Panc1 (cell line): ENCODE results near the gene DNAAF5. TPM values are rescaled to one million over a fixed set of nuclear protein-coding genes. Genes with fewer than 3 reads are reported as not detected.

Experiments used
- ATAC-seq: fragments of 200-7000 bp; cut with Tn5 transposase; 2 replicates; pipeline ENCODE4 v1.9.1; 2020; ENCODE audit warnings: mild to moderate bottlenecking, moderate library complexity
- BruUV-seq: library from RNA; stranded (reverse); fragments of 400-500 nt; replicated peaks from 2 replicates; lab custom pipeline; 2021; lab: Mats Ljungman, UMichigan
- CTCF ChIA-PET: fragments of 300-600 bp; sonication (Branson Sonifier 250); formaldehyde crosslinking; loops from one replicate; lab custom pipeline; 2022; ENCODE audit warnings: antibody characterized with exemption; lab: Charles Lee
- POLR2A ChIA-PET: fragments of 300-600 bp; sonication (Branson Sonifier 250); formaldehyde crosslinking; loops from one replicate; lab custom pipeline; 2022; ENCODE audit warnings: antibody characterized with exemption; lab: Charles Lee
- DNase-seq: peaks from one replicate; pipeline ENCODE4 v3.0.0-alpha.2; 2010; ENCODE audit warnings: low read depth, low spot score
- H3K27ac ChIP-seq: 2 replicates; pipeline ENCODE4 v1.5.1; 2011; ENCODE audit warnings: mild to moderate bottlenecking, low read length, inconsistent platforms
- H3K27me3 ChIP-seq: fragments of 200-500 bp; sonication (Bioruptor generic); 2 replicates; pipeline ENCODE4 v1.6.0; 2014; ENCODE audit warnings: low read length, inconsistent platforms; ENCODE audit not compliant: control insufficient read depth, insufficient read depth
- H3K36me3 ChIP-seq: fragments of 200-500 bp; sonication (Bioruptor generic); 2 replicates; pipeline ENCODE4 v1.5.1; 2014; ENCODE audit warnings: inconsistent platforms, mild to moderate bottlenecking, low read length, moderate library complexity; ENCODE audit not compliant: control insufficient read depth, insufficient read depth
- H3K4me1 ChIP-seq: 2 replicates; pipeline ENCODE4 v1.5.1; 2011; ENCODE audit warnings: inconsistent platforms, mild to moderate bottlenecking, low read length, moderate library complexity; ENCODE audit not compliant: control insufficient read depth, insufficient read depth
- H3K4me3 ChIP-seq, 2 experiments: 2 replicates each; pipeline ENCODE4 v1.5.1; 2011 to 2012; ENCODE audit warnings: low read depth in 2 of 2, low read length in 2 of 2, mild to moderate bottlenecking in 2 of 2, inconsistent platforms in 1 of 2, moderate library complexity in 1 of 2
- H3K9me3 ChIP-seq: fragments of 200-500 bp; sonication (Bioruptor generic); 2 replicates; pipeline ENCODE4 v1.5.1; 2014; ENCODE audit warnings: low read depth, mild to moderate bottlenecking, inconsistent platforms, low read length, moderate library complexity; ENCODE audit not compliant: control insufficient read depth, insufficient read depth
- POLR2AphosphoS5 ChIP-seq: IDR thresholded peaks from 2 replicates; pipeline ENCODE4 v1.6.1; 2012; ENCODE audit warnings: mild to moderate bottlenecking, low read depth, low read length, moderate library complexity
- SIN3A ChIP-seq: IDR thresholded peaks from 2 replicates; pipeline ENCODE4 v1.6.1; 2012; ENCODE audit warnings: low read depth, mild to moderate bottlenecking, low read length, moderate library complexity, borderline replicate concordance; ENCODE audit not compliant: insufficient read depth
- TCF7L2 ChIP-seq: IDR thresholded peaks from 2 replicates; pipeline ENCODE4 v1.6.1; 2011; ENCODE audit warnings: mild to moderate bottlenecking, low read depth, low read length, inconsistent platforms
- in situ Hi-C: cut with HindIII; loops from 2 replicates; pipeline ENCODE4 v1.10.0; 2016; ENCODE audit warnings: low sequenced_read_pairs, low pct_unique_long_range_greater_than_20kb
- intact Hi-C: fragments of 100-400 bp; cut with micrococcal nuclease; formaldehyde crosslinking; loops from one replicate; pipeline ENCODE4 v1.10.0; 2022; ENCODE audit not compliant: unreplicated experiment
- total RNA-seq: library from RNA; stranded (reverse); gene quantifications from one replicate; pipeline ENCODE4 v1.2.1, GENCODE V29; 2021; ENCODE audit not compliant: unreplicated experiment
- TF ChIP-seq, protein P1 (sequence below), 2 experiments: IDR thresholded peaks; 2 replicates each; pipeline ENCODE4 v1.6.1; 2011 to 2012; ENCODE audit warnings: low read depth in 2 of 2, control low read depth in 1 of 2, low read length in 1 of 2, mild to moderate bottlenecking in 1 of 2, moderate library complexity in 1 of 2; ENCODE audit not compliant: insufficient read depth in 1 of 2
- TF ChIP-seq, protein P2 (sequence below): fragments of 450-650 bp; IDR thresholded peaks from 2 replicates; pipeline ENCODE4 v1.5.1; 2017; ENCODE audit warnings: mild to moderate bottlenecking

The DNAAF5 gene
- total RNA-seq, 1 experiment from 2014 or later = 79.5 TPM

DNA sequence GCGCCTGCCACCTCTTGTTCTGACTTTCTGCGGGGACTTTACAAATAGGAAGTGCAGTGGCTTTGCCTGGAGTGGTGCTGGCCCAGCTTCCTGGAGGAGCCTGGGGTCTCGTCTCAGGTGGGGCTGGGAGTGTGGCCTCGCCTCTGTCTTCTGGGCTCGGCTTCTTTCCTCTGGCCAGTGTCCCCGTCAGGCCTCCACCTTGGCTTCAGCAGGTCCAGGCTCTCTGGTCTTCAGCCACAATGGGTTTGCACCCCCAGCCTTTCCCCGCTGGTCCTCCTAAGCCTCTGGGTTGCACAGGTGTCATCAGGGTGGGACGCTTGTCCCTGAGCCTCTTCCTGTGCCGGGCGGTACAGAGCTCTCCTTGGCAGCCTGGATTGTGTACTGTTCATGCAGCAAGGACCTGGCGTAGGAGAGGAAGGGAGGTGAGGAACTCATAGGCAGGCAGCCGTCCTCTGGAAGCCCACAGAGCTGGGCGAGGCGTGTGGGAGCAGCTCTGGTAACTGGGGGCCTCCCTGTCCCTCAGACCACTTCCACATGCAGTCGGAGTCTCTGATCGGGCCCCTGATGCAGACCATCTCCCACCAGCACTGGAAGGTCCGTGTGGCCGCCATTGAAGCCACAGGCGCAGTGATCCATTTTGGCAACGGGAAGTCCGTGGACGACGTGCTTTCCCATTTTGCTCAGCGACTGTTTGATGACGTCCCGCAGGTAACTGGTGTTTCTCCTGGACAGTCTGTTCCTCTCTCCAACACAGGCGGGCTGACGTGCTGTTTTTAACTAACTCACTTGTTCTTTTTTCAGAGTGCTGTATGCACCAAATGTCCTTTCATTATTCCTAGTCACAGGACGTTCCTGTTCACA lies 2.9 kb downstream of the DNAAF5 start:
- Histone ChIP-seq H3K4me3 (no peak overlapping the region), H3K27me3 (no peaks in the 10 kb centered on the region), H3K4me1 (peaks cover 38% of the 10 kb centered on the region), H3K9me3 (peaks cover 15% of the 10 kb centered on the region; the same call in 1 of the 2 replicates), H3K36me3 (no peaks in the 10 kb centered on the region), H3K27ac (no peak overlapping the region)
- in situ Hi-C loops (no loop called here), intact Hi-C loops (no loop called here)
- TF ChIP-seq TCF7L2 (no peak), POLR2AphosphoS5 (no peak), SIN3A (no peak)
- TF ChIP-seq, protein P1, sequence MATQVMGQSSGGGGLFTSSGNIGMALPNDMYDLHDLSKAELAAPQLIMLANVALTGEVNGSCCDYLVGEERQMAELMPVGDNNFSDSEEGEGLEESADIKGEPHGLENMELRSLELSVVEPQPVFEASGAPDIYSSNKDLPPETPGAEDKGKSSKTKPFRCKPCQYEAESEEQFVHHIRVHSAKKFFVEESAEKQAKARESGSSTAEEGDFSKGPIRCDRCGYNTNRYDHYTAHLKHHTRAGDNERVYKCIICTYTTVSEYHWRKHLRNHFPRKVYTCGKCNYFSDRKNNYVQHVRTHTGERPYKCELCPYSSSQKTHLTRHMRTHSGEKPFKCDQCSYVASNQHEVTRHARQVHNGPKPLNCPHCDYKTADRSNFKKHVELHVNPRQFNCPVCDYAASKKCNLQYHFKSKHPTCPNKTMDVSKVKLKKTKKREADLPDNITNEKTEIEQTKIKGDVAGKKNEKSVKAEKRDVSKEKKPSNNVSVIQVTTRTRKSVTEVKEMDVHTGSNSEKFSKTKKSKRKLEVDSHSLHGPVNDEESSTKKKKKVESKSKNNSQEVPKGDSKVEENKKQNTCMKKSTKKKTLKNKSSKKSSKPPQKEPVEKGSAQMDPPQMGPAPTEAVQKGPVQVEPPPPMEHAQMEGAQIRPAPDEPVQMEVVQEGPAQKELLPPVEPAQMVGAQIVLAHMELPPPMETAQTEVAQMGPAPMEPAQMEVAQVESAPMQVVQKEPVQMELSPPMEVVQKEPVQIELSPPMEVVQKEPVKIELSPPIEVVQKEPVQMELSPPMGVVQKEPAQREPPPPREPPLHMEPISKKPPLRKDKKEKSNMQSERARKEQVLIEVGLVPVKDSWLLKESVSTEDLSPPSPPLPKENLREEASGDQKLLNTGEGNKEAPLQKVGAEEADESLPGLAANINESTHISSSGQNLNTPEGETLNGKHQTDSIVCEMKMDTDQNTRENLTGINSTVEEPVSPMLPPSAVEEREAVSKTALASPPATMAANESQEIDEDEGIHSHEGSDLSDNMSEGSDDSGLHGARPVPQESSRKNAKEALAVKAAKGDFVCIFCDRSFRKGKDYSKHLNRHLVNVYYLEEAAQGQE (IDR thresholded peaks at IDR 0.05; ENCODE audit: insufficient read depth in 1 of 2, low read depth in 2 of 2, low read length in 1 of 2) = no peak
- TF ChIP-seq, protein P2, sequence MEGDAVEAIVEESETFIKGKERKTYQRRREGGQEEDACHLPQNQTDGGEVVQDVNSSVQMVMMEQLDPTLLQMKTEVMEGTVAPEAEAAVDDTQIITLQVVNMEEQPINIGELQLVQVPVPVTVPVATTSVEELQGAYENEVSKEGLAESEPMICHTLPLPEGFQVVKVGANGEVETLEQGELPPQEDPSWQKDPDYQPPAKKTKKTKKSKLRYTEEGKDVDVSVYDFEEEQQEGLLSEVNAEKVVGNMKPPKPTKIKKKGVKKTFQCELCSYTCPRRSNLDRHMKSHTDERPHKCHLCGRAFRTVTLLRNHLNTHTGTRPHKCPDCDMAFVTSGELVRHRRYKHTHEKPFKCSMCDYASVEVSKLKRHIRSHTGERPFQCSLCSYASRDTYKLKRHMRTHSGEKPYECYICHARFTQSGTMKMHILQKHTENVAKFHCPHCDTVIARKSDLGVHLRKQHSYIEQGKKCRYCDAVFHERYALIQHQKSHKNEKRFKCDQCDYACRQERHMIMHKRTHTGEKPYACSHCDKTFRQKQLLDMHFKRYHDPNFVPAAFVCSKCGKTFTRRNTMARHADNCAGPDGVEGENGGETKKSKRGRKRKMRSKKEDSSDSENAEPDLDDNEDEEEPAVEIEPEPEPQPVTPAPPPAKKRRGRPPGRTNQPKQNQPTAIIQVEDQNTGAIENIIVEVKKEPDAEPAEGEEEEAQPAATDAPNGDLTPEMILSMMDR = no peak
- ChIA-PET CTCF (no interaction called here), POLR2A (no interaction called here)
- no TSS peak for BruUV-seq
- DNase-seq (no peak), ATAC-seq (no peak)

DNA sequence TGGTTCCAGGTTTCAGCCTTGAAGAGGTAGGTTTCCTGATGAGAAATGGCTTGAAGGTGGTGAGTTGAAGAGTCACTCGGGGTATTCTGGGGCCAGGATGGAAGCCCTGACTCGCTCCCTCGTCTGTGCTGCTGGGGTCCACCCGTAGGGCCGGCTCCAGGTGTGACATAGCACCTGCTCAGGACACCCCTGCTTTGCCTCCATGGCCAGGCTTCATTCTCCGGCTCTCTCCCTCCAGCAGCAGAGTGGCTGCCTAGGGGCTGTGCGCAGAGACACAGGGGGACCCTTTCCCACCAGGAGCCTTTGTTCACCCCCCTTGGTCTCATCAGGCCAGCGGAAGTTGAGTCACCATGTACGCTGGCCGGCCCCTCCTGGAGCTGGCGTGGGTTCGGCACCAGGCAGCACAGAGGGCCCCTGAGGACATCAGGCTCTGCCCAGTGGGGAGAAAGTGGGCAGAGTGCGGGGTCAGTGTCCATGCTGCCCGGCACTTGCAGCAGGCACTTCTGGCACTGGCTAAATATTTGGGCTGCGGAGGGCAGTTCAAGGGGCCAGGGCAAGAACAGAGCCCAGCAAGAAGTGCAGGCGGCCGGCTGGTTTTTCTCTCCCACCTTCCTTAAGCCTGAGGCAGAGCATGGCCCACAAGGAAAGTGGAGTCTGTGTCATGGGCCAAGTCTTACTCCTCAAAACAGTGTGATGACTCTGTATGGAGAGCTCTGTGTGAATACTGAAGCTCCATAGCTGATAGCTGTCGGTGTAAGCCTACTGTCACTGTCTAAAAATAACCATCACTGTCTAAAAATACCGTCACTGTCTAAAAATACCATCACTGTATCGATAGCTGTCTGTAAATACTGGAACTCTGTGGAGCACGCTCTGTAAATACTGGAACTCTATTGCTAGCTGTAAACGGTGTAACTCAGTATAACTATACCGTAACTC lies 4.3 kb downstream of the DNAAF5 start:
- Histone ChIP-seq H3K27ac (peak overlapping the region; percentile 81), H3K9me3 (peaks cover 12% of the 10 kb centered on the region; the same call in 1 of the 2 replicates), H3K36me3 (no peaks in the 10 kb centered on the region), H3K4me3 (no peak overlapping the region), H3K4me1 (peaks cover 38% of the 10 kb centered on the region), H3K27me3 (no peaks in the 10 kb centered on the region)
- intact Hi-C loops (no loop called here), in situ Hi-C loops (no loop called here)
- ChIA-PET CTCF (interaction anchor here (0.5 to 1.4 kb wide), 3 partner anchors 95 to 409 kb away, joined by 3 read pairs; no protein-coding TSS in a partner anchor), POLR2A (no interaction called here)
- ATAC-seq (no peak), DNase-seq (no peak)
- TF ChIP-seq SIN3A (no peak), POLR2AphosphoS5 (no peak), TCF7L2 (no peak)
- TF ChIP-seq, protein P1 (IDR thresholded peaks at IDR 0.05; ENCODE audit: insufficient read depth in 1 of 2, low read depth in 2 of 2, low read length in 1 of 2) = no peak
- TF ChIP-seq, protein P2 = no peak
- BruUV-seq = TSS peak; percentile 10
